ENCODE measurements around the gene NBPF26. TPM values are rescaled to one million over a fixed set of nuclear protein-coding genes. Genes with fewer than 3 reads are reported as not detected.
A peak's percentile ranks its signal among the peaks of the same experiment; 100 is the strongest.
"Not testable (repeated sequence)": the region's sequence is repeated elsewhere in the genome, so short reads cannot be mapped to it uniquely, and the experiment has no call there.

NBPF26 gene
- total RNA-seq, 1 donor from 2014 or later: 26.9 TPM

DNA sequence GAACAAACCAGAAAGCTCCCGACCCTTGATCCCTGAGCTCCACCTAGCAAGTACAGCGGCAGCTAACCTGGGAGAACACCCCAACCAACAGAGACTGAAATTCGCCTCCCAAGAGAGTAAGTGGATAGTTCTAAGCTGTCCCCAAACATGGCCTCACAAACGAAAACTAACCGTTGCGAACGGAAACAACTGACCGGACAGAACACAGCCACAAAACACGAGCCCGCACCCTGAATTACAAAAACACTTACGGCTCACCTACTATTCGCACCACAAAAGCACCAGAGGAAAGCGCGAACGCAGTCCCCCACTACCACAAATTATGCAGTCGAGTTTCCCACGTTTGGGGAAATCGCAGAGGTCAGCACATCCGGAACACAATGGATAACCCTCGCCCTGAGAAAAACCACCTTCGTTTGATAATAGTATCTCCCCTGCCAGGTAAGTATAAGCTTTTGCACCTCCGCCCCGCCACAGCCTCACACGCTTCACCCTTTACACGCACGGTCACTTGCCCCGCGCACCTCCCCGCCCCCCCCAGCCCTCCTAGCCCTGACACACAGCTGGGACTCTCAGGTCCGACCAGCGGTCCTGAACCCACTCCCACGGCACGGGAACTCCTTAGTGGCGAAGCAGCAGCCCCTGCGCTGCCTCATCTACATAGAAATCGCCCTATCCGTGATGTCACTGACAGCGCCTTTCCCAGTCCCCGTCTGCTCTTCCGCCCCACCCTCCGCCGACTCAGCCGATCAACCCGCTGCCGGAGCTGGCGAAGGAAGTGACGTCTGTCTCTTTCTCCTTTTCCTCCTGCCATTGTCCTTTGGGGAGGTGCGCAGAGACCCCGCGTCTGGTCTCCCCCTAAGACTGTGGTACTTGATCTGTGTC, 127.0 kb downstream of the NBPF26 start:
- peak; percentile 90 for DNase-seq (ENCODE audit: low spot score)

DNA sequence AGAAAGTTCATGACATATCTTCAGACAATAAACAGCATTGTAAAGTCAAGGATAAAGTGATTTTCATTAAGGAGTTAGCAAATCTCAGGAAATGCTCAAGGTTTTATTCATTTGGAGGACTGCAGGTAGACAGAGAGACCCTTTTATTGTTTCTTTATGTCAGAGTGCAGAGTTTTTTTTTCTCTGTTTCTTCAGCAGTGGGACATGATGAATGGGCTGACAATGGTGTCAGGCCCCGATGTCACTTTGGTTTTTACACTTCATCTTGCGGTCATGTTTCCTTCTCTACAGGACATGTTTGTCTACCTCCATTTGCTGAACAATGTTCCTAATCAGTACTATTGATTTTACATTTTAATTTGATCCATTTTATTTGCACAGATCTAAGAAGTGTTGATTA, 134.4 kb downstream of the NBPF26 start:
- DNase-seq (ENCODE audit: low spot score): not testable (repeated sequence)

DNA sequence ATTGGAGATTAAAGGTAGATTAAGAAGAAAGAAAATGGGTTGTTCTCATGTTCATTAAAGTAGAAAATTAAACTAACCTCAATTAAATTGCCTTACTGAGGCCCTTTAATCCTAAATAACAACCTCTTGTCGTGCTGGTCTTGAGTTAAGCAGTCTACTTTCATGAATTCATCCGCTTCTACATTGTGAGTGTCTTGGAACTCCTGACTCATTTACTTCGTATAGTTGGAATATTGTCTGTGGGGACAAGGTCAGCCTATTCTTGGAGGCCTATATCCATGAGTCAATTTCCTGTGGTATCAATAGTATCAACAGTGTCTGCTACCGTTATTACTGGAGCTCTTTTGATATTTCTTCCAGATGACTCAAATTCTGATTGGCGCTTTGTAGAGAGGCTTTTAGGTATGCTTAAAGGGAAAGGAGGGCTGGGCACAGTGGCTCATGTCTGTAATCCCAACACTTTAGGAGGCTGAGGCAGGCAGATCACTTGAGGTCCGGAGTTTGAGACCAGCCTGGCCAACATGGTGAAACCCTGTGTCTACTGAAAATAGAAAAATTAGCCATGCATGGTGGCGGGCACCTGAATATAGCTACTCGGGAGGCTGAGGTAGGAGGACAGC, 136.0 kb downstream of the NBPF26 start:
- not testable (repeated sequence) for DNase-seq (ENCODE audit: low spot score)

DNA sequence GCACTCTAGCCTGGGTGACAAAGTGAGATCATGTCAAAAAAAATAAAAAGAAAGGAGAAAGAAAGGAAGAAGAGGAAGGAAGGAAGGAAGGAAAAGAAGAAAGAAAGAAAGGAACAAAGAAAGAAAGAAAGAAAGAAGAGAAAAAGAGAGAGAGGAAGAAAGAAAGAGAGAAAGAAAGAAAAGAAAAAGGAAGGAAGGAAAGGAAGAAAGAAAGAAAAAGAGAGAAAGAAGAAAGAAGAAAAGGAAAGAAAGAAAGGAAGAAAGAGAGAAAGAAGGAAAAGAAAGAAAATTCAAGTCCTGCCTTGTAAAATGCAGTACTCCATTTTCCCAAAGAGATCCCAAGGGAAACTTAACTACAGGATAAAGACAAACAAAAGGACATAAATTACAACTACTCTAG, 154.5 kb downstream of the NBPF26 start:
- DNase-seq (ENCODE audit: low spot score): not testable (repeated sequence)

- DNase-seq (ENCODE audit: low spot score): not testable (repeated sequence)
These were observed 156.3 kb downstream of the NBPF26 start for GRCh38 chr1:120880056-120880455.

DNA sequence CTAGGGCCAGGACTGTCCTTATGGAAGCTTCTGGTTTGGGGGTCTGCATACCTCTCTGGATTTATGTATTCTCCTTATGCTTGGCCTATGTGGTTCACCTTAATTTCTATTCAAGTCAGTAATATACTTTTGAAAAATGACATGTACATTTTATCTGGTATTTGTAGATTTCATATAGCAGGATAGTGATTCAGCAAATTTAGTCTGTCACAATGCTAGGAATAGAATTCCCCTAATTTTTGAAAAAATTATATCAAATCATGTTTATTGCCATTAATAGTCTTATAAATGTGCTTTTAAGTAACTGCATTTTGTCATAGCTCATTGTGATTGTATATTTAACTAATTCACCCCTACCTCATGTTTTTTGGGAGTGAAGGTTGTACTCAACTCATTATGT, 158.2 kb downstream of the NBPF26 start:
- not testable (repeated sequence) for DNase-seq (ENCODE audit: low spot score)

Other genes starting within 250 kb of the NBPF26 start
- gene PPIAL4A, start 165.8 kb downstream of the NBPF26 start, total RNA-seq: not detected